MG63 (cell line): Measurements from ENCODE around the gene KRTAP6-3. TPM values are rescaled to one million over a fixed set of nuclear protein-coding genes. Genes with fewer than 3 reads are reported as not detected.

ENCODE experiments used
- DNase-seq: peaks from one replicate; pipeline ENCODE4 v3.0.0-alpha.2; 2020
- H3K27me3 ChIP-seq: fragments of 250-450 bp; sonication (Bioruptor Pico); 2 replicates; pipeline ENCODE4 v1.5.1; 2020; ENCODE audit warnings: mild to moderate bottlenecking, moderate library complexity
- H3K36me3 ChIP-seq: fragments of 250-450 bp; sonication (Bioruptor Pico); 2 replicates; pipeline ENCODE4 v1.5.1; 2020; ENCODE audit warnings: mild to moderate bottlenecking, moderate library complexity
- H3K4me3 ChIP-seq: fragments of 250-450 bp; sonication (Bioruptor Pico); 2 replicates; pipeline ENCODE4 v1.5.1; 2020; ENCODE audit warnings: mild to moderate bottlenecking, moderate library complexity
- H3K9me3 ChIP-seq: fragments of 250-450 bp; sonication (Bioruptor Pico); 2 replicates; pipeline ENCODE4 v1.5.1; 2020; ENCODE audit warnings: mild to moderate bottlenecking, moderate library complexity
- total RNA-seq: library from RNA; depleted of rRNA; stranded (reverse); fragments of >200 nt; shearing (Covaris generic); gene quantifications from 2 replicates; pipeline ENCODE4 v1.2.3, GENCODE V29; 2014; ENCODE audit warnings: low replicate concordance; rRNA removed

KRTAP6-3 gene, protein sequence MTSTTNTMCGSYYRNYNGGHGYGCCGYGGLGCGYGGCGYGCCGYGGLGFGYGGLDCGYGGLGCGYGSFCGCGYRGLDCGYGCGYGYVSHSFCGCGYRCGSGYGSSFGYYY
- not detected in 2 replicates for total RNA-seq

DNA sequence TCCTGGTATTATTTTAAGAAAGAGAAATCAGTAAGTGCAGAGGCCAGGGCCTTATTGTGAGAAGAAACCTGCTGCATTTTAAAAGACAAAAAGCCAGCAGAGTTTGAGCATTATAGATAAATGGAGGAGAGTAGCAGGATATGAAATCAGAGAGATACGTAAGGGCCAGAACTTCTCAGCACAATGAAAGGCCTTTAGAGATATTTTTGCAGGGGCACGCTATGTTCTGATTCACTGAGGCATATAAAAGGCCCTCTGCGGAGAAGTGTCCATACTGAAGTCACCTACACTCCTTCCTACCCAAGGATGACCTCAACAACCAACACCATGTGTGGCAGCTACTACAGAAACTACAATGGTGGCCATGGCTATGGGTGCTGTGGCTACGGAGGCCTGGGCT lies at the start of gene KRTAP6-3:
TSS of gene KRTAP6-3 (plus strand) at position 301 of the 400 bp plus-strand sequence. CDS start at position 307, 6 bp downstream.
- no peaks in the 10 kb centered on the region for H3K36me3 ChIP-seq
- no peaks in the 10 kb centered on the region for H3K27me3 ChIP-seq
- H3K4me3 ChIP-seq, result no peak within 1 kb of the TSS
- no peaks in the 10 kb centered on the region for H3K9me3 ChIP-seq
- DNase-seq, result no peak

- no peak for DNase-seq
- Histone ChIP-seq H3K27me3 (no peaks in the 10 kb centered on the region), H3K9me3 (no peaks in the 10 kb centered on the region), H3K36me3 (no peaks in the 10 kb centered on the region), H3K4me3 (no peak overlapping the region)
Observed at GRCh38 chr21:30552782-30553181, 39.5 kb upstream of the KRTAP6-3 start.

DNA sequence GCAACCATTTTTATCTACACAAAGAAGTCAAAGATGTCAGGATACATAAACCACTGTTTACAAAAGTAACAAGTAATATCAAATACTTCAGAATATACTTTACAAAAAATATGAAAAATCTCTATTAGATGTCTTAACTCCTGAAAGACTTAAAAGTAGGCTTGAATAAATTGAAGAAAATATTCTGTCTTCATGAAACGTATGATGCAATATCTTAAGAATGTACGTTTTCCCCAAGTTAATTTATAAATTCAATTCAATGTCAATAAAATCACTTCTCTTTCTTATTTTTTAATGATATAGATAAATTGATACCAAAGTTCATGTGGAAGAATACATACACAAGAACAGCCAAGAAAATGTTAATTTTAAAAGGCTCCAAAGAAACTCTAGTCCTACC lies 37.1 kb upstream of the KRTAP6-3 start:
- Histone ChIP-seq H3K9me3 (no peaks in the 10 kb centered on the region), H3K36me3 (no peaks in the 10 kb centered on the region), H3K4me3 (no peak overlapping the region), H3K27me3 (no peaks in the 10 kb centered on the region)
- DNase-seq, result no peak

- no peak for DNase-seq
- Histone ChIP-seq H3K9me3 (no peaks in the 10 kb centered on the region), H3K36me3 (no peaks in the 10 kb centered on the region), H3K27me3 (no peaks in the 10 kb centered on the region), H3K4me3 (no peak within 1 kb of the TSS)
Observed at GRCh38 chr21:30561264-30561895, 30.9 kb upstream of the KRTAP6-3 start, which contains the start of gene KRTAP19-7. Gene KRTAP19-7 (minus strand): TSS chr21:30561314. CDS start chr21:30561289, 25 bp downstream.

DNA sequence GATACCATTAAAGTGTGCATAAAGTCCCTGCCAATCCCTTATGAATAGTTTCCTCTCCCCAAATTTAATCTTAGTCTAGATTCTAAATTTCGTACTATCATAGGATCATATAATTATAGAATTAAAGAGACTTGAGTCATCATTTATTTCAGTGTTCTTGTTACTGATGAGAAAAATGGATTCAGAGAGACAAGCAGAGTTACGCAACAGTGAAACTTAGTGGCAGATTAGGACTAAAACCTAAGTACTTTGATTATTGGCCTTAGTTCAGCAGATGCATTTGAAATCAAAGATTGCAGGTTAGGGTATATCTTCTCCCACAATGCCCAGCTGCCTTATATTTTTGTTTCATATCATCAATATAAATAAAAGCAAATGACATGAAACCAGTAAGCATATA lies 30.3 kb upstream of the KRTAP6-3 start:
- no peak for DNase-seq
- H3K4me3 ChIP-seq, result no peak overlapping the region
- no peaks in the 10 kb centered on the region for H3K9me3 ChIP-seq
- no peaks in the 10 kb centered on the region for H3K27me3 ChIP-seq
- no peaks in the 10 kb centered on the region for H3K36me3 ChIP-seq

DNA sequence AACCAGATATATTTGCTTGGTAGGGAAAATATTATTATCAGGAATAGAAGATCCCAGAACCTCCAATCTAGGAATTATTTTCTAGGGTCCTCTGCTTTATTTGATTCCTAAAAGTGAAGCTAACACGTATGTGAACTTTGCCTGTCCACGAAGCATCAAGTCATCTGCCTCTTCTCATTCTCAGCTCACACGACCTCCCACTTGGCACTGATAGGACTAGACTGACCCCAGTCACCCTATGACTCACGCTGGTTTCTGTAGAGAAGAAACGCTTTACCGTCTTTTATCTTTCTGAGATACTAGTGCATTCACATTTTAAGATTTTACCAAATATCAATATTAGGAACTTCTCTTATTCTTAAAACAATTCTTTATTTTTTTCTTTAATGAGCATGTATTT lies 29.2 kb upstream of the KRTAP6-3 start:
- H3K36me3 ChIP-seq, result no peaks in the 10 kb centered on the region
- no peak for DNase-seq
- H3K27me3 ChIP-seq, result no peaks in the 10 kb centered on the region
- no peak overlapping the region for H3K4me3 ChIP-seq
- H3K9me3 ChIP-seq, result no peaks in the 10 kb centered on the region

GRCh38 chr21:30563630-30564029 lies 28.6 kb upstream of the KRTAP6-3 start:
- DNase-seq, result no peak
- Histone ChIP-seq H3K27me3 (no peaks in the 10 kb centered on the region), H3K9me3 (no peaks in the 10 kb centered on the region), H3K36me3 (no peaks in the 10 kb centered on the region), H3K4me3 (no peak overlapping the region)

DNA sequence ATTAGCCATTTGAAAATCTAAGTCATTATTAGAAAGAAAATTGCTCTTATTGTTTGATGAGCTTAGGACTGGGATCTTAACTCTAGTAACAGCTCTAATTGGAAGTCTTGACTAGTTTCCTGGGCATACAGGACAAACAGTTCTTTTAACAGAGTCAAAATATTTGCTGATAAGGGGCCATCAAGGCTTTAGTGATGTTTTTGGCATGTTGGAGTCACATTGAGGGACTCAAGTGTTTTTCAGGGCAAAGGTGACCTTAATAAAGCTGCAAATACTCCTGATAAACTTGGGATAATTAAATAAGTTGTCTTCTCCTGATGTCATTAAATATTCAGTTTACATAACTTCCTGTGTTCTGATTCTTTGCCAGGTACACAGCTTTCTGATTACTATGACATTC lies 24.6 kb upstream of the KRTAP6-3 start:
- H3K4me3 ChIP-seq, result no peak overlapping the region
- H3K36me3 ChIP-seq, result no peaks in the 10 kb centered on the region
- H3K27me3 ChIP-seq, result no peaks in the 10 kb centered on the region
- H3K9me3 ChIP-seq, result no peaks in the 10 kb centered on the region
- DNase-seq, result no peak

GRCh38 chr21:30577766-30578165 lies 14.5 kb upstream of the KRTAP6-3 start:
- no peak overlapping the region for H3K4me3 ChIP-seq
- no peaks in the 10 kb centered on the region for H3K36me3 ChIP-seq
- H3K27me3 ChIP-seq, result no peaks in the 10 kb centered on the region
- DNase-seq, result no peak
- no peaks in the 10 kb centered on the region for H3K9me3 ChIP-seq

GRCh38 chr21:30579346-30579745 lies 12.9 kb upstream of the KRTAP6-3 start:
- Histone ChIP-seq H3K36me3 (no peaks in the 10 kb centered on the region), H3K9me3 (no peaks in the 10 kb centered on the region), H3K4me3 (no peak overlapping the region), H3K27me3 (no peaks in the 10 kb centered on the region)
- no peak for DNase-seq

GRCh38 chr21:30580132-30580531 lies 12.1 kb upstream of the KRTAP6-3 start:
- DNase-seq, result no peak
- Histone ChIP-seq H3K4me3 (no peak overlapping the region), H3K27me3 (no peaks in the 10 kb centered on the region), H3K9me3 (no peaks in the 10 kb centered on the region), H3K36me3 (no peaks in the 10 kb centered on the region)

DNA sequence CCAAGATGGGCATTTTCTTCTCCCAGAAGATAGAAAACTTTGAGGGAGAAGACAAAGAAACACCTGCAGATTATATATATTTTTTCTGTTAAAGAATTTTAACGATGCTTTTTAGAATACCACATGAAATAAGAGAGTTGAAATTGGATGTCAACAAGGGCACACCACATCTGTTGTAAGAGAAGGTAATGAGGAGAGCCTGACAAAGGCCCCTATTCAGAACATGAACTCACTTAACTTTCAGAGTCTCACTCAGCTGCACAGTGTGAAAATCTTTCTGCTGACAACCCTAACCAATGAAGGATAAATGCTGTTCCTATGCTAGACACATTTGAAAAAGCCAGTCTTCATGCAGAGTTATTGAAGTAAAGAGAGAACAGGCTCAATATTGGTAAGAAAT lies 9.4 kb upstream of the KRTAP6-3 start:
- H3K27me3 ChIP-seq, result no peaks in the 10 kb centered on the region
- H3K9me3 ChIP-seq, result no peaks in the 10 kb centered on the region
- H3K4me3 ChIP-seq, result no peak overlapping the region
- H3K36me3 ChIP-seq, result no peaks in the 10 kb centered on the region
- DNase-seq, result no peak

DNA sequence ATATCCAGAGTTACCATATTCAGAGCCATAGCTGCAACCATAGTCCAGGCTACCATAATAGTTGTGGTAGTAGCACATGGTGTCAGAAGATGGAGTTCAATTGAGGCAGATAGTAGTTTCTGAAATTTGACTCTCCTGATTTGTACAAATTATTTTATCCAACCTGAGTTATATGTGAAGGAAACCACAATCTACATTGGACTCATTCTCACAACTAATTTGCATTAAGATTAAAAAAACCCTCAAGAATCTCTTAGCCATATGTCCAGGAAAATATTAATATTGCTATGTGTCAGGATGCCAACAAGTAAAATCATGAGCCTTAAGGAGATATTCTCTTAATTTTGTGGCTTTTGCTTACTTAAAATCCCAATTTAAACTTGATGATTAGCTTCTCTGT lies 1.9 kb upstream of the KRTAP6-3 start, which contains the start of gene KRTAP22-2:
TSS of gene KRTAP22-2 (minus strand) at position 101 of the 400 bp plus-strand sequence.
- no peak within 1 kb of the TSS for H3K4me3 ChIP-seq
- H3K36me3 ChIP-seq, result no peaks in the 10 kb centered on the region
- no peaks in the 10 kb centered on the region for H3K27me3 ChIP-seq
- DNase-seq, result no peak
- no peaks in the 10 kb centered on the region for H3K9me3 ChIP-seq

DNA sequence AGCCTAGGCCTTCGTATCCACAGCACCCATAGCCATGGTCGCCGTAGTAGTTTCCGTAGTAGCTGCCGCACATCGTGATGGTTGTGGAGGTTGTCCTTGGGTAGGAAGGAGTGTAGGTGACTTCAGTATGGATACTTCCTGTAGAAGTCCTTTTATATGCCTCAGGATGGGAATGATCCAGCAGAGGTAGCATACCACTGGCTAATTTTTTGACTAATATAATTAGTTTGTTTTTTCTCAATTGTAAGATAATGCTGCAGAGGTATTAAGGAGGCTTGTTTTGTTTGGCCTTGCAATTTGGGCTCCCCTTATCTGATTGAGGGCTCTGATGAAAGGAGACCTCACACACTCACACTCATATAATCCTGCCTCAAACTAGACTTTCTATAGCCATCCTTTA lies 6.6 kb downstream of the KRTAP6-3 start, which contains the start of gene KRTAP6-2:
TSS of gene KRTAP6-2 (minus strand) at position 101 of the 400 bp plus-strand sequence. CDS start at position 73, 28 bp downstream.
- H3K36me3 ChIP-seq, result no peaks in the 10 kb centered on the region
- no peak for DNase-seq
- H3K27me3 ChIP-seq, result no peaks in the 10 kb centered on the region
- H3K9me3 ChIP-seq, result no peaks in the 10 kb centered on the region
- no peak within 1 kb of the TSS for H3K4me3 ChIP-seq

- Histone ChIP-seq H3K9me3 (no peaks in the 10 kb centered on the region), H3K36me3 (no peaks in the 10 kb centered on the region), H3K4me3 (no peak within 1 kb of the TSS), H3K27me3 (no peaks in the 10 kb centered on the region)
- no peak for DNase-seq
Observed at GRCh38 chr21:30600787-30601186, 8.5 kb downstream of the KRTAP6-3 start, which contains the start of gene KRTAP22-1. Gene KRTAP22-1 (plus strand): TSS chr21:30601087.

- Histone ChIP-seq H3K9me3 (no peaks in the 10 kb centered on the region), H3K36me3 (no peaks in the 10 kb centered on the region), H3K27me3 (no peaks in the 10 kb centered on the region), H3K4me3 (no peak overlapping the region)
- DNase-seq, result no peak
Observed at GRCh38 chr21:30605968-30606367, 13.7 kb downstream of the KRTAP6-3 start.

GRCh38 chr21:30612132-30612531 lies 19.9 kb downstream of the KRTAP6-3 start:
- no peaks in the 10 kb centered on the region for H3K9me3 ChIP-seq
- no peaks in the 10 kb centered on the region for H3K27me3 ChIP-seq
- no peak overlapping the region for H3K4me3 ChIP-seq
- no peak for DNase-seq
- no peaks in the 10 kb centered on the region for H3K36me3 ChIP-seq

DNA sequence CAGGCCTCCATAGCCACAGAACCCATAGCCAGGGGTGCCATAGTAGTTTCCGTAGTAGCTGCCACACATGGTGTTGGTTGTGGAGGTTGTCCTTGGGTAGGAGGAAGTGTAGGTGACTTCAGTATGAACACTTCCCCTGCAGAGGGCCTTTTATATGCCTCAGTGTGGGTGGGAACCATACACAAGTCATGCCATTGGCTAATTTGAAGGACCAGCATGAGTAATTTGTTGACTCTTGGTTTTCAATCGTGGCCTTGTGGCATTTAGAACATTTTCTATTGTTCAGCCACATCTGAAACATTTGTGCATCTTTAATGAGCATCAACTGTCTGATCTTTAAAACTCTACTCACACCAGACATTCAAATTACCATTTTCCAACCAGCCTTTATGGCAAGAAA lies 21.6 kb downstream of the KRTAP6-3 start, which contains the start of gene KRTAP6-1:
TSS of gene KRTAP6-1 (minus strand) at position 95 of the 400 bp plus-strand sequence. CDS start at position 69, 26 bp downstream.
- no peaks in the 10 kb centered on the region for H3K9me3 ChIP-seq
- no peak within 1 kb of the TSS for H3K4me3 ChIP-seq
- no peaks in the 10 kb centered on the region for H3K27me3 ChIP-seq
- no peaks in the 10 kb centered on the region for H3K36me3 ChIP-seq
- no peak for DNase-seq
